GM20431 (cell line): ENCODE data around the gene KRIT1.
"Not testable (repeated sequence)": the region's sequence is repeated elsewhere in the genome, so short reads cannot be mapped to it uniquely, and the experiment has no call there.

Experiments used
- in situ Hi-C: fragments of 300-500 bp; cut with MseI, MboI; formaldehyde crosslinking; loops from one replicate; pipeline ENCODE4 v1.15.0; 2020; ENCODE audit warnings: low sequenced_read_pairs; ENCODE audit not compliant: unreplicated experiment

The KRIT1 gene

DNA sequence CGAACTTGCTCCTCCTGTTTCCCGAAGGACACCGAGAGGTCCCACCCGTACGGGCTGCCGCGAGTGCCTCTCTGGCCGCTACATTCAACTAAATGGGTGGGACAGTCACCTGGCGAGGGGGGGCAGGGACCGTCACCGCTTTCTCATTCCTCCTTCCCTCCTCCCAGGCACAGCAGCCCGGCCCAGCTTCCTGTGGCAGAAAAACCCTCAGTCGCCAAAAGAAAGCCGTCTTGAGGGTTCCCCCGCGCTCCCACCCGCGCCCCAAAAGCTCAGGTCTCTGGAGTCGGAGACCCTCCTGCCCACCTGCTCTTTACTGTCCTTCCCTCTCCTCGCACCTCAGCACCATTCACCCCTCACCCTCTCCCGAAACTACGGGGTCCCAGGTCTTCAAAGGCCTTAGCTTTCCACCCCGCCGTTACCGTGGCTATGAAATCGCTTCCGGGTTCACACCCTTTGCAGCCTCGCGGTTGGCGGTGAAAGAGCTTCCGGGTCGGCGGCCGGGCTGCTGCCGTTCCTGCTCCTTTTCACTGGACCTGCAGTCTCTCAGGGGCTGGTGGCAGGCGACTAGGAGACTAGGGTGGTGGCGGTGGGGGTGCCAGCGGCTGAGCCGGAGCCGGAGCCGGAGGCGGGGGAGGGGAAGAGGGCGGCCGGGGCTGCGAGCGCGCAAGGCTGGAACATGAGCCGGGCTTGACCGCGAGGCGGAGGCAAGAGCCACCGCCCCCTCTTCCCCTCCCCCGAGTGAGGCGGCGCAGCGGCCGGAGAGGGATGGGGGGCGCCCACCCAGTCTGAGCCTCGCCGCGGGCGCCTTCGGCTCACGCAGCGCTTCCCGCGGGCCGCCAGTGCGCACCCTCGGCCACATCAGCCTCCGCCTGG lies at the start of gene KRIT1, which contains the start of gene ANKIB1:
Gene KRIT1 (minus strand): TSS at position 428 of the 873 bp plus-strand sequence. CDS start 3,779 bp downstream, outside the sequence.
Gene ANKIB1 (plus strand): TSS at position 488 of the 873 bp plus-strand sequence. CDS start 49,005 bp downstream, outside the sequence.
- in situ Hi-C loops: no loop called here

- in situ Hi-C loops: no loop called here
These were observed 49.7 kb upstream of the KRIT1 start for GRCh38 chr7:92295391-92295790.

DNA sequence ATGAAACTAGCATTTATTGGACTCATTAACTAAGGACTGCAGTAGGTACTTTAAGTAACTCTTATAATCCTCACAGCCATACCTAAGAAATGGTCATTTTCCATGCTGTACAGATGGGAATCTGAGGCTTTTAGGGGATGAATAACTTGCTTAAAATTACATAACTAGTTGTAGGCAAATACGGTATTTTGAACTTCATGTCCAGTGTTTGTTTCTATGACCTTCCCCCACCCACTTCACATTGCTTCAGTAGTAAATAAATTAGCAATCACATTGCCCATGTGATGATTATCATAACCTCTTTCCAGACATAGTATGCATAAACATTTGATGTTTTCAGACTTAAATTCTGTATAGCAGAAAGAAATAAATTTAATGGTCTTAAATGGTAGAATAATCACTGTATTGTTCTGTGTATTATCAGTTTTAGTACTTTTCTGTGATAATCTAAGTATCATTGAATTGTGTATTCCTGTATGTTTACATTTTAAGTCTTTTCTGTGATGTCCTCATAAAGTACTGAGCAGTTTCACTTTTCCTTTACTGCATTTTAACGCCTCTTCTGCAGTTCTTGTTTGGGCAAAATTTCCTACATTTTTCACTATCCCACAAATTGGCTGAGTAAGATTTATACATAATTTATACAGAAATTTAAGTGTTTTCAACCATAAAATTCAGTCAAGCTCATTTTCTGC lies 48.3 kb upstream of the KRIT1 start:
- in situ Hi-C loops: no loop called here

DNA sequence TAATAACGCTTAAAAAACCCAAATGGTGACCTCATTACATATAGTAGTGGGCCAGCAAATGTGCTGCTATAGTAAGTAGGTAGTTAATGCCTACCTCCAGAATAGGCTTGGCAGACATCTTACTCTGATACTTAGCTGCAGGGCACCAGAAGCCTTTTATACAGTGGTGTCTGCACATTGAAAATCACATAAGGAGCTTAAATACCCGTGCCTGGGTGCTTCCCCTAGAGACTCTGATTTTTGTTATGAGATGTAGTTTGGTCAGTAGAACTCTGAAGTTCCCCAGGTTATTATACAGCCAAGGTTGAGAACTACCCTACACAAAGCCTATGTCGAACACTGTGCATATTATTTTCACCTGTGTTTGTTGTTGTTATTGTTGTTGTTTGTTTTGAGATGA lies 47.3 kb upstream of the KRIT1 start:
- in situ Hi-C loops: no loop called here

DNA sequence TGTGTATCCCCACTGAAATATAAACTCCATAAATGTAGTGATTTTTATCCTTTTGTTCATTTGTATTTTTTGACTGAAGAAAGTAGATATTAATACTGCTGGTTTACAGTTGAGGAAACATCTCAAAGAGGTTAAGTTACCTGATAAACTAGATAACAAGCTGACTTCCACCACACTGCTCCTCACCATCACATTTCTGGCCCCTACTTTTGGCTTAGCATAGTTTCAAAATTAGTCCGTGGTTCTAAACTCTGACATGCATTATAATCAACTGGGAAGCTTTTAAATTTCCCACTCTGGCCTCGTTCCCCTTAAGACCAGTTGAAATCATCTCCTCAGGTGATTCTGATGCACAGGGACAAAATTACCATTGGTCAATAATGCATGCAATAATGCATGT lies 43.6 kb upstream of the KRIT1 start:
- in situ Hi-C loops: no loop called here

GRCh38 chr7:92282930-92283329 lies 37.2 kb upstream of the KRIT1 start:
- in situ Hi-C loops: no loop called here

DNA sequence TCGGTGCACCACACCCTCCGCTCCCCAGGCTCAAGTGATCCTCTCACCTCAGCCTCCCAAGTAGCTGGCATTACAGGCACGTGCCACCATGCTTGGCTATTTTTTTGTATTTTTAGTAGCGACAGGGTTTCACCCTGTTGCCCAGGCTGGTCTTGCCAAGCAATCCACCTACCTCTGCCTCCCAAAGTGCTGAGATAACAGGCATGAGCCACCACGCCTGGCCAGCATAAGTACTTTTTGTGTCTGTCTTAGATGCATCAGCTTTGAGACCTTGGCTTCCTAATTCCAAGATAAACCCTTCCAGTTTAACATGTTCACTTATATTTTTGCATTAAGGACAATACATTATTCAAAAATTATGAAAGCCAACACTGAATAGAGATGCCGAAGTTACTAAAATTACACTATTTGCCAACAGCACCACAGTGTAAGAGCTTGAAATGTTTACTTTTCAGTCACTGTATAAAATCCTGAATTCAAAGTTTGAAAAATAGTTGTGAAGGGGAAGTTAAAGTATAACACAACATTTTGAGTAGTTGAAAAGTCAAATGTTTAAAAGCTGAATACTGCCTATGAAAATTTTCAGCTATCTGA lies 36.6 kb upstream of the KRIT1 start:
- in situ Hi-C loops: no loop called here

- in situ Hi-C loops: no loop called here
These were observed 35.3 kb upstream of the KRIT1 start for GRCh38 chr7:92281031-92281430.

GRCh38 chr7:92279396-92280031 lies 33.8 kb upstream of the KRIT1 start:
- in situ Hi-C loops: no loop called here

- in situ Hi-C loops: no loop called here
These were observed 30.7 kb upstream of the KRIT1 start for GRCh38 chr7:92276460-92276864.

DNA sequence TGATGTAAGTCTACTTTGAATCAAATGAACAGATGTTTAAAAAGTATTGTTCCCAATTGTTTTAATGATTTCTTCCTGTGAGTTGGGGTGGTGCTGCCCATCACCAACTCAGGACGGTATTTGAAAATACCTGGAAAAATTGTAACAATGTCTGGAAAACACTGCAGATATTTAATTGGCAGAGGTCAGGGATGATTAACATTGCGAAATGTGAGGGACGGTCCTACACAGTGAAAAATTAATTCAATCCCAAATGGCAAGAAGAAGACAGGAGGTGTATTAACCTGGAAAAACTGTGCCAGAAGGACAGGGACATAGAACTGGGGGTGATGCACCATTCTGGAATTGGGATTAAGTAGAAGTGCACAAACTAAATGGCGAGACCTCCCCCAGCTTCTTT lies 29.6 kb upstream of the KRIT1 start:
- in situ Hi-C loops: no loop called here

DNA sequence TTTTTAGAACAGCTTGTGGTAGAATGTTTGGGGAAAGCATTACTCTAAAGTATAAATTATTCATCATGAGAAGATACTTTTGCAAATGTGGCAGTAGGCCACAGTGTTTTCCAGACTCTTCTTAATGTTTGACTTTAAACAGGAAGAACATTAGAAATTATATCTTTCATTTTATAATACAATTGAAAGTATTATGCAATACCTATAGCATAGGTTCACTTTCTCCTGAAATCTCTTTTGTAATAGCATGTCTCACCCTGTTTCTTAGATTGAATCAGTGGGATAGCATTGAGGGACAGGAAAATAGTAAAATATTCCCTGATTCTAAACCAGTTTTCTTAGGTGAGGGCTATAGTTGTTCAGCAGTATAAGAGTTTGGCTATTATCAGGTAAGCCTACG lies 23.2 kb upstream of the KRIT1 start:
- in situ Hi-C loops: no loop called here

- in situ Hi-C loops: no loop called here
These were observed 20.9 kb upstream of the KRIT1 start for GRCh38 chr7:92266415-92267241.

DNA sequence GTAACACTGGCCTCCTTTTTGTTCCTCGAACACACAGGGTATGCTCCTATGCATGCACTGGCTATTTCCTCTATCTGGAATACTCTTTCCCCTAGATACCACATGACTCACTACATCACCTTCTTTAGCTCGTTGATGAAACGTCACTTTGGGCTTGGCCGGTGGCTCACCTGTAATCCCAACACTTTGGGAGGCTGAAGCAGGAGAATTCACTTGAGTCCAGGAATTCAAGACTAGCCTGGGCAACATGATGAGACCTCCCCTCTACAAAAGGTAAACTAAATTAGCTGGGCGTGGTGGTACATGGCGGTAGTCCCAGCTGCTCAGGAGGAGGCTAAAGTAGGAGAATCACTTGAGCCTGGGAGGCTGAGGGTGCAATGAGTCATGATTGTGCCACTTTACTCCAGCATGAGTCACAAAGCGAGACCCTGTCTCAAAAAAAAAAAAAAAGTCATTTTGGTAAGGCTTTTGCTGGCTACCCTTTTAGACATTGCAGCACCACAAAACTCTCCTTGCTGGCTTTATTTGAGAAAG lies 14.6 kb upstream of the KRIT1 start:
- in situ Hi-C loops: no loop called here

- in situ Hi-C loops: no loop called here
These were observed 14.0 kb upstream of the KRIT1 start for GRCh38 chr7:92259610-92260247.

DNA sequence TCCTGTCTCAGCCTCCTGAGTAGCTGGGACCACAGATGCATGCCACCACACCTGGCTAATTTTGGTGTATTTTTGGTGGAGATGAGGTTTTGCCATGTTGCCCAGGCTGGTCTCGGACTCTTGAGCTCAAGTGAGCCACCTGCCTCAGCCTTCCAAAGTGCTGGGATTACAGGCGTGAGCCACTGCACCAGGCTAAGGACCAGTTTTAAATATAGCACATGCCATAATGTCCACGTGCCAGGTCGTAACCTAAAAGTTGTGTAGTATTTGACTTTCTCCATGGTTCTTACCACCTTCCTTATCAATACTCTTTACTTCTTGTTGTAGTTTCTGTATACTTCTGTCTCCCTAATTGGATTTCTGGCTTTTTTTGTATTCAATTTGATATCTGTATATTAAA lies 13.3 kb upstream of the KRIT1 start:
- in situ Hi-C loops: no loop called here

- in situ Hi-C loops: no loop called here
These were observed 9.6 kb upstream of the KRIT1 start for GRCh38 chr7:92255308-92255707.

DNA sequence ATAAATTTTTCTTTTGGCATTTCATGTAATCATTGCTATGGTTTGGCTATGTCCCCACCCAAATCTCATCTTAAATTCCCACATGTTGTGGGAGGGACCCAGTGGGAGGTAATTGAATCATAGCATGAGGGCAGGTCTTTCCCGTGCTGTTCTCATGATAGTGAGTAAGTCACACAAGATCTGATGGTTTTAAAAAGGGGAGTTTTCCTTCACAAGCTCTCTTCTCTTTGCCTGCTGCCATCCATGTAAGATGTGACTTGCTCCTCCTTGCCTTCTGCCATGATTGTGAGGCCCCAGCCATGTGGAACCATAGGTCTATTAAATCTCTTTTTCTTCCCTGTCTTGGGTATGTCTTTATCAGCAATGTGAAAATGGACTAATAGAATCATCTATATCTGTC lies 9.1 kb upstream of the KRIT1 start:
- in situ Hi-C loops: not testable (repeated sequence)

- in situ Hi-C loops: no loop called here
These were observed 7.5 kb upstream of the KRIT1 start for GRCh38 chr7:92253251-92253650.
